NCI-H146 treated with DMSO at 0.1 percent for 48 hours (cell line): Measurements from ENCODE around the gene NFKB2.

ENCODE experiments used
- DNase-seq: peaks from one replicate; lab custom pipeline; 2025; ENCODE audit not compliant: unreplicated experiment; lab: John Stamatoyannopoulos, UW

NFKB2 gene

DNA sequence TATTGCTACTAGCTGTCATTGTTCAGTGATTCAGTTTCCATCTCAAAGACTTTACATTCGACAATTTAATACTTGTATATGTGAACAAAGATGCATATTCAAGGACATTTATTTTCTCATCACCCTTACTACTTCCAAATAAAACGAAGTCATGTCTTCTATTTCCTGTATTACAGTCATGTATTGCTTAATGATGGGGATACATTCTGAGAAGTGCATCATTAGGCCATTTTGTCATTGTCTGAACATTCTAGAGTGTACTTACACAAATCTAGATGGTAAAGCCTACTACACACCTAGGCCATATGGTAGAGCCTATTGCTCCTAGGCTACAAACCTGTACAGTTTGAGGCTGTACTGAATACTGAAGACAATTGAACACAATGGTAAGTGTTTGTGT lies 49.3 kb downstream of the NFKB2 start:
- no peak for DNase-seq

GRCh38 chr10:102449321-102450123 lies 54.0 kb downstream of the NFKB2 start:
- peak; percentile 85 for DNase-seq

DNA sequence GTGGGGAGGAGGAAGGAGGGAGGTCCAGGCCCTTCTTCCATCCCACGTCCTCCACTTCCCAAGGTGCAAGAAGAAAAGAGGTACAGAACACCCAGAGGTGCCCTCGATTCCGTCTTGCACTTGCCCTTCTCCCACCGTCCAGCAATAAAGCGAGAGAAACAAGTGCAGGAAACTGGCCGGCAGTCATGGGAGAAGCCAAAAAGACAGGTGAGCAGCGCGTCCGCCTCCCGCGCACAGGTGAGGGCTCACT lies 54.5 kb downstream of the NFKB2 start:
- DNase-seq = no peak

- DNase-seq = peak; percentile 76
Observed at GRCh38 chr10:102450374-102451104, 55.0 kb downstream of the NFKB2 start.

GRCh38 chr10:102451105-102451969 lies 55.8 kb downstream of the NFKB2 start, which contains the start of gene C10orf95:
TSS of gene C10orf95 (minus strand) at chr10:102451543. CDS start at chr10:102451093, 450 bp downstream.
- peak; percentile 21 for DNase-seq
